ENCODE results near the gene ZNF562. TPM values are rescaled to one million over a fixed set of nuclear protein-coding genes. Genes with fewer than 3 reads are reported as not detected.

ZNF562 gene
- total and polyA plus RNA-seq, 5 donors = 7.5 to 29.5 (median 25.6) TPM

- Histone ChIP-seq H3K27me3 (ENCODE audit: control insufficient read depth, insufficient read depth) (no peaks in the 10 kb centered on the region), H3K27ac (ENCODE audit: low read length) (no peak overlapping the region), H3K9me3 (ENCODE audit: control insufficient read depth, low read length) (peaks cover 12% of the 10 kb centered on the region), H3K4me1 (ENCODE audit: control insufficient read depth, insufficient read depth, low read length) (no peaks in the 10 kb centered on the region), H3K4me3 (ENCODE audit: low read length) (no peak overlapping the region)
- intact Hi-C loops (cut with DNase I) = no loop called here
- no peak for ATAC-seq
- 97% methylated on average over 5 of the region's 5 CpGs for WGBS
- no peak for DNase-seq
Measured at GRCh38 chr19:9608912-9609311, 66.0 kb downstream of the ZNF562 start.

GRCh38 chr19:9597027-9597426 lies 77.9 kb downstream of the ZNF562 start:
- ATAC-seq (no peak), DNase-seq (no peak)
- no peaks in the 10 kb centered on the region for H3K27me3 ChIP-seq (ENCODE audit: control insufficient read depth, insufficient read depth)
- H3K9me3 ChIP-seq (ENCODE audit: control insufficient read depth, low read length) = peaks cover 2% of the 10 kb centered on the region
- H3K4me1 ChIP-seq (ENCODE audit: control insufficient read depth, insufficient read depth, low read length) = no peaks in the 10 kb centered on the region
- 85% methylated on average over 3 of the region's 3 CpGs for WGBS
- no peak overlapping the region for H3K27ac ChIP-seq (ENCODE audit: low read length)
- intact Hi-C loops (cut with DNase I) = no loop called here
- H3K4me3 ChIP-seq (ENCODE audit: low read length) = no peak overlapping the region

Other genes starting within 250 kb of the ZNF562 start
- 10 to 100 TPM in 3 of 4 donors, 1 to 10 TPM in 1; 9.4 to 12.9 (median 11.5) TPM for gene ZNF266, start 239.5 kb downstream of the ZNF562 start, total RNA-seq
- 10.5 TPM for gene ZNF266, start 239.5 kb downstream of the ZNF562 start, polyA plus RNA-seq
- not detected for gene ZNF560, start 176.5 kb downstream of the ZNF562 start, total RNA-seq
- not detected for gene ZNF560, start 176.5 kb downstream of the ZNF562 start, polyA plus RNA-seq
- gene ZNF426, start 136.5 kb downstream of the ZNF562 start, total RNA-seq = 10 to 100 TPM; 15.8 to 19.6 (median 16.8) TPM
- gene ZNF426, start 136.5 kb downstream of the ZNF562 start, polyA plus RNA-seq = 4.2 TPM
- 10 to 100 TPM; 15.1 to 26.1 (median 17.0) TPM for gene ZNF121, start 90.6 kb downstream of the ZNF562 start, total RNA-seq
- gene ZNF121, start 90.6 kb downstream of the ZNF562 start, polyA plus RNA-seq = 5.7 TPM
- gene ZNF561, start 53.9 kb downstream of the ZNF562 start, total RNA-seq = 10 to 100 TPM; 20.3 to 24.5 (median 22.7) TPM
- 10.1 TPM for gene ZNF561, start 53.9 kb downstream of the ZNF562 start, polyA plus RNA-seq
- 10 to 100 TPM in 3 of 4 donors, 1 to 10 TPM in 1; 8.4 to 14.6 (median 14.4) TPM for gene ZNF846, start 93.6 kb upstream of the ZNF562 start, total RNA-seq
- gene ZNF846, start 93.6 kb upstream of the ZNF562 start, polyA plus RNA-seq = 10.9 TPM
- 10 to 100 TPM; 12.2 to 14.5 (median 13.8) TPM for gene FBXL12, start 144.0 kb upstream of the ZNF562 start, total RNA-seq
- gene FBXL12, start 144.0 kb upstream of the ZNF562 start, polyA plus RNA-seq = 13.9 TPM
- 100 to 1,000 TPM; 439 to 544 (median 471) TPM for gene UBL5, start 152.8 kb upstream of the ZNF562 start, total RNA-seq
- gene UBL5, start 152.8 kb upstream of the ZNF562 start, polyA plus RNA-seq = 1,516 TPM
- gene PIN1, start 160.2 kb upstream of the ZNF562 start, total RNA-seq = 10 to 100 TPM; 81.9 to 98.2 (median 90.2) TPM
- 113 TPM for gene PIN1, start 160.2 kb upstream of the ZNF562 start, polyA plus RNA-seq

All from right cardiac atrium (tissue), 5 donors.